BLaER1 (cell line): ENCODE data around the gene OSTF1.
A peak's percentile ranks its signal among the peaks of the same experiment; 100 is the strongest.

ENCODE experiments used
- H3K27ac ChIP-seq: shearing (Covaris generic); formaldehyde crosslinking; 2 replicates; pipeline ENCODE4 v1.8.1; 2022
- H3K27me3 ChIP-seq: shearing (Covaris generic); formaldehyde crosslinking; 2 replicates; pipeline ENCODE4 v1.8.1; 2022
- H3K36me3 ChIP-seq: shearing (Covaris generic); formaldehyde crosslinking; 2 replicates; pipeline ENCODE4 v1.8.1; 2022
- H3K4me1 ChIP-seq: shearing (Covaris generic); formaldehyde crosslinking; 2 replicates; pipeline ENCODE4 v1.8.1; 2022
- H3K4me2 ChIP-seq: shearing (Covaris generic); formaldehyde crosslinking; 2 replicates; pipeline ENCODE4 v1.8.1; 2022
- H3K4me3 ChIP-seq: shearing (Covaris generic); formaldehyde crosslinking; 2 replicates; pipeline ENCODE4 v1.8.1; 2022
- H3K9ac ChIP-seq: shearing (Covaris generic); formaldehyde crosslinking; 2 replicates; pipeline ENCODE4 v1.8.1; 2022
- H3K9me3 ChIP-seq: shearing (Covaris generic); formaldehyde crosslinking; 2 replicates; pipeline ENCODE4 v1.8.1; 2022
- H4K20me1 ChIP-seq: shearing (Covaris generic); formaldehyde crosslinking; 2 replicates; pipeline ENCODE4 v1.8.1; 2022
- Cebpa-rat ChIP-seq: shearing (Covaris generic); IDR thresholded peaks from 2 replicates; pipeline ENCODE4 v1.8.1; 2022

Gene OSTF1

DNA sequence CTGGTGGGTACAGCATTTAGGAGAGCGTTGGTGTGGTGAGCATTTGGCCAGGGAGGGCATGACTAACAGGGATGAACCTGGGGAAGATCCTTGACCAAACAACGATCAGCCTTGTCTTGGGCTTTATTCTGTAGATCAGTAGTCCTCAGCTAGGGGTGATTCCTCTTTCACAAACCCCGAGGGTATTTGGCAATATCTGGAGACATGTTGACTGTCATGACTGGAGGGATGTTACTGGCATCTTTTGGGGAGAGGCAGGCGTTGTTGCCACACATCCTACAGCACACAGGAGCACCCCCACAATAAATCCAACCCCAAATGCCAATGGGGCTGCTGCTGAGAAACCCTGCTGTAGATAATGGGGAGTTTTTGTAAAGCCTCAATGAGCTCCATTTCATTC is 43.9 kb downstream of the OSTF1 start:
- Histone ChIP-seq H3K27me3 (no peaks in the 10 kb centered on the region), H4K20me1 (no peaks in the 10 kb centered on the region), H3K4me2 (no peak overlapping the region), H3K9ac (no peak overlapping the region), H3K4me1 (no peaks in the 10 kb centered on the region), H3K36me3 (peaks cover 56% of the 10 kb centered on the region), H3K9me3 (no peaks in the 10 kb centered on the region), H3K4me3 (no peak overlapping the region), H3K27ac (no peak overlapping the region)
- no peak for TF ChIP-seq Cebpa-rat

DNA sequence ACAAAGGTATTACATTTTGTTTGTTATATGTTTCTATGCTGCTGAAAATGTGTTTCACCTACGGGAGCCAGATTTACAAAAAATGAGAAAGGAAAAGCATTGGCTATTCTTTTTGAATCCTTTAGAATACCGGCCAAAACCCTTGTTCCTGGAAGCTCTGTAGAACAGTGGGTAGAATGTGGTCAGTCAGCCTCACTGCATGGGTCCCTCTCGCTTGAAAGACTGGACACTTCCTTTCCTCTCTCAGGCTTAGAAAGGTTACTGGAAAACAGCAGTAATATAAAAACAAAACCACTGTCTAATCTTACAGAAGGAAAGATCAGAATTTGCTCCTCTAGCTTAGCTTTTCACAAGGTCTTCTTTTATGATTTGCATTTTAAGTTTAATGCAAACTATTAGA is 45.1 kb downstream of the OSTF1 start:
- H3K9ac ChIP-seq, result no peak overlapping the region
- H4K20me1 ChIP-seq, result no peaks in the 10 kb centered on the region
- no peaks in the 10 kb centered on the region for H3K9me3 ChIP-seq
- H3K36me3 ChIP-seq, result peaks cover 66% of the 10 kb centered on the region
- no peak for TF ChIP-seq Cebpa-rat
- H3K4me3 ChIP-seq, result no peak overlapping the region
- no peak overlapping the region for H3K4me2 ChIP-seq
- H3K27ac ChIP-seq, result no peak overlapping the region
- H3K4me1 ChIP-seq, result no peaks in the 10 kb centered on the region
- no peaks in the 10 kb centered on the region for H3K27me3 ChIP-seq

DNA sequence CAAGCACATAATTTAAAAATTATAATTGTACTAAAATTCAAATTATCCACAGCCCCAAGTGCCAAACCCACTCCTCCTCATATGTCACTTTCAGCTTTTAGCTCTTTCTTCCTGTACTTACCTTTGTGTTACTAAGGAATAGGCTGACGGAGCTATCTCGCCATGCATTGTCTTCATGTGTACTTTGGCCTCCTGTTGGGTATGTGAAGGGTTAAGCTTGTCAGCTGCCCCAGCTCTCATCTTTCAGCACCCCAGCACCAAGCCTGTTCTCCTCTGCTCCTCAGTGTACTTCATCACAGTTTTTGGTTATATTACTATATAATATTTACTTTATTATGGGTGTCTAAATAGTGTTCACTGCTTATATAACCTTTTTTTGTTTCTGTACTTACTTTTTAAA is 46.2 kb downstream of the OSTF1 start:
- Histone ChIP-seq H3K27ac (no peak overlapping the region), H3K4me1 (peaks cover 10% of the 10 kb centered on the region; the same call in 1 of the 2 replicates), H3K9me3 (0 out of 2 replicates have a peak, but pooled peaks cover 4% of the 10 kb centered on the region), H4K20me1 (no peaks in the 10 kb centered on the region), H3K4me3 (no peak overlapping the region), H3K9ac (no peak overlapping the region), H3K4me2 (no peak overlapping the region), H3K36me3 (peaks cover 65% of the 10 kb centered on the region), H3K27me3 (no peaks in the 10 kb centered on the region)
- no peak for TF ChIP-seq Cebpa-rat

DNA sequence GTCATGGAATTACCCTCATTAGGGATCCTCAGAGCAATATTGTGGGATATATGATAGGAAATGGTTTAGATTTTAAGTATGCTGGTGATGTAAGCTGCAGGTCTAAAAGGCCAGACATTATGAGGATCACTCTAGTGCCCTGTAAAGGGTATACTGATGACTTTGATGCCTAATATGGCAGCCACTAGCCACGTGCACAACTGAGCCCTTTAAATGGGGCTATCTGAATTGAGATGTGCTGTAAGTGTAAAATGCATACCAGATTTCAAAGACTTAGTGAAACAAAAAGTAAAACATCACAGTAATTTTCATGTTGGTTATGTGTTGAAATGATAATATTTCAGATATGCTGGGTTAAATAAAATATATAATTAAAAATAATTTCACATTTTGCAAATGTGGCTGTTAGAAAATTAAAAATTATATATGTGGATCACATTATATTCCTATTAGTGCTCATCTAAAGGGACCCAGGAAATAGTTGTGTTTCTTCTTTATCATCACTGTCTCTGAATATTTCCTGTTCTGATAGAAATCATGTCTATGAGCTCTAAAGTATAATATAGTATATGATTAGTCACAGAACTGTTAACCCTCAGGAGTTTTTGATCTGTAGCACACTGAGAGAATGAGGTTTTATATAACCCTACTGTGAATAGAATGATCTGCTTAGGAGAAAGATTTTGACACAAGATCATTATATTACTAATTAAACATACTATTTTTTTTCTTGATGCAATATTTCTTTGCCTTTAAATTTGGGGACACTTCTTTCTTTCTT is 50.1 kb downstream of the OSTF1 start:
- H3K27me3 ChIP-seq, result no peaks in the 10 kb centered on the region
- H3K4me3 ChIP-seq, result no peak overlapping the region
- peaks cover 68% of the 10 kb centered on the region for H3K36me3 ChIP-seq
- no peak overlapping the region for H3K9ac ChIP-seq
- no peaks in the 10 kb centered on the region for H4K20me1 ChIP-seq
- TF ChIP-seq Cebpa-rat, result no peak
- no peak overlapping the region for H3K27ac ChIP-seq
- H3K4me1 ChIP-seq, result peaks cover 38% of the 10 kb centered on the region
- H3K4me2 ChIP-seq, result no peak overlapping the region
- H3K9me3 ChIP-seq, result peaks cover 5% of the 10 kb centered on the region; the same call in 1 of the 2 replicates

DNA sequence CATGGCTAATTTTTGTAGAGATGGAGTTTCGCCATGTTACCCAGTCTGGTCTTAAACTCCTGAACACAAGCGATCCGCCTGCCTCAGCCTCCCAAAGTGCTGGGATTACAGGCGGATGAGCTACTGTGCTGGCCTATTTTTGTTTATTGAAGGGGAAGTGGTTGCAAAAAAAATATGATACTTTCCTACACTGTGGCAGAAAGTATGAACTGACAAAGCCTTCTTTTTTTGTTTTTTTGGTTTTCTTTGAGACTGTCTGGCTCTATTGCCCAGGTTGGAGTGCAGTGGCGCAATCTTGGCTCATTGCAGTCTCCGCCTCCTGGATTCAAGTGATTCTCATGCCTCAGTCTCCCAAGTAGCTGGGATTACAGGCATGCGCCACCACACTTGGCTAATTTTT is 50.9 kb downstream of the OSTF1 start:
- H3K4me3 ChIP-seq, result no peak overlapping the region
- H3K9ac ChIP-seq, result no peak overlapping the region
- no peak overlapping the region for H3K27ac ChIP-seq
- TF ChIP-seq Cebpa-rat, result no peak
- peaks cover 13% of the 10 kb centered on the region for H3K9me3 ChIP-seq
- H4K20me1 ChIP-seq, result no peaks in the 10 kb centered on the region
- H3K4me1 ChIP-seq, result peaks cover 38% of the 10 kb centered on the region
- no peak overlapping the region for H3K4me2 ChIP-seq
- H3K27me3 ChIP-seq, result no peaks in the 10 kb centered on the region
- peaks cover 74% of the 10 kb centered on the region for H3K36me3 ChIP-seq

DNA sequence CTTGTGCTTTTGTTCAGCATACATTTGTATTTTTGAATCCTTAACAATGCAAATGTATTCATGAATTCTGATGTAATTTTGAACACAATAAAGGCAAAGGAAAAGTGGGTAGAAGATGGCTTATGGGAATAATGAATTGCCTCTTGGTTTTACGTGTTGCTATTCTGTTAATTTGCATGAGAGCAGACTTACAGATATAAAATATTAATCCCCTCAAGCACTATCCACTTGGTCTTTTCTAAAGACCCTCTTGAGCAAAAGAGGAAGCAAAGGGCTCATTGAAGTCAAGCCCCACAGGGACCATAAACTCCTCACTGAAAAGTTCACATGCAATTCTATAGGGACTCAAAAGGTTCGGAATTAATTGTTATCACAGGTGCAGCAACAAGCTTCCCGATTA is 51.9 kb downstream of the OSTF1 start:
- H4K20me1 ChIP-seq, result no peaks in the 10 kb centered on the region
- H3K27me3 ChIP-seq, result no peaks in the 10 kb centered on the region
- no peak overlapping the region for H3K4me3 ChIP-seq
- no peak overlapping the region for H3K27ac ChIP-seq
- H3K9ac ChIP-seq, result no peak overlapping the region
- H3K36me3 ChIP-seq, result peaks cover 80% of the 10 kb centered on the region
- peaks cover 22% of the 10 kb centered on the region for H3K9me3 ChIP-seq
- H3K4me1 ChIP-seq, result peaks cover 38% of the 10 kb centered on the region
- H3K4me2 ChIP-seq, result peak overlapping the region; percentile 51
- TF ChIP-seq Cebpa-rat, result no peak

DNA sequence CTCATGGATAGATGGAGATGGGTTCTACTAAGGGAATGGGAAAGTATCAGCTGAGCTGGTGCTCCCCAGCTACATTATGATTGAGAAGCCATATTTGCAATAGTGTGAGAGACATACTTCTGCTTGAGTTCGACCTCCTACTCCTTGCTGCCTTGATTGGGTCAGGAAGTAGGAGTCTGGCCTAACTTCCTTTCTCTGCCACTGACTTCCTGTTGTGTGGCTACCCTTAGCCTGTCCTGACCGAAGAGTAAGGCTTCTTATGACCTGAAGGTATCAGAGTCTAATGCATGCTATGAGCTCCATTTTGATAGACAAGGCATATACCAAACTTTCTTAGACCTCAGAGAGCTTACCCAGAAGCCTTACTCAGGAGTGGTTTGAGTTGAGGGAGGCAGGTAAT is 53.9 kb downstream of the OSTF1 start:
- peak overlapping the region; percentile 62 for H3K4me2 ChIP-seq
- H3K4me1 ChIP-seq, result peaks cover 53% of the 10 kb centered on the region
- H3K36me3 ChIP-seq, result peaks cover 77% of the 10 kb centered on the region
- TF ChIP-seq Cebpa-rat, result no peak
- H4K20me1 ChIP-seq, result no peaks in the 10 kb centered on the region
- H3K9me3 ChIP-seq, result peaks cover 34% of the 10 kb centered on the region
- H3K4me3 ChIP-seq, result no peak overlapping the region
- H3K9ac ChIP-seq, result no peak overlapping the region
- H3K27me3 ChIP-seq, result no peaks in the 10 kb centered on the region
- H3K27ac ChIP-seq, result peak overlapping the region; percentile 44

DNA sequence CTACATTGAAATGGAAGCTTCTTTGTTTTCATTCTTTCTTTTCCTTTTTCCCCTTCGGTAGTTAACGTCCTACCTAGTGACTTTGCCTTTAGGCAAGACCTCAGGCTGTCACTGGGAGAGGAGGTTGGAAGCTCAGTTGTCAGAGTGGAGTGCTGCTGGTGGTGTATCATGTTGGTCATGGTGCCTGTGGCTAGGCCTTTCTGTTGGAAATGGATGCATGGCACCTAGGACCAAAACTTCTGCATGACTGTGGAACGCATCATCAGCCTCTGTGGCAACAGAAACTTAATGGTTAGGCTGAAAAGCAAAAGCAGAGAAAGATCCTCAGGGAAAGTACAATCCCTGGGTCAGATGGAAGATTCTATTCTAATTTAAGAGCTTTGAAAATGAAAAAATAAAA is 57.9 kb downstream of the OSTF1 start:
- Histone ChIP-seq H3K27ac (peak overlapping the region; percentile 87), H3K4me3 (no peak overlapping the region), H3K36me3 (peaks cover 59% of the 10 kb centered on the region), H3K9ac (no peak overlapping the region), H3K27me3 (no peaks in the 10 kb centered on the region), H4K20me1 (no peaks in the 10 kb centered on the region), H3K9me3 (peaks cover 30% of the 10 kb centered on the region), H3K4me1 (peaks cover 69% of the 10 kb centered on the region), H3K4me2 (0 out of 2 replicates have a peak overlapping the region, but pooled peaks have one; percentile 8)
- TF ChIP-seq Cebpa-rat, result no peak

DNA sequence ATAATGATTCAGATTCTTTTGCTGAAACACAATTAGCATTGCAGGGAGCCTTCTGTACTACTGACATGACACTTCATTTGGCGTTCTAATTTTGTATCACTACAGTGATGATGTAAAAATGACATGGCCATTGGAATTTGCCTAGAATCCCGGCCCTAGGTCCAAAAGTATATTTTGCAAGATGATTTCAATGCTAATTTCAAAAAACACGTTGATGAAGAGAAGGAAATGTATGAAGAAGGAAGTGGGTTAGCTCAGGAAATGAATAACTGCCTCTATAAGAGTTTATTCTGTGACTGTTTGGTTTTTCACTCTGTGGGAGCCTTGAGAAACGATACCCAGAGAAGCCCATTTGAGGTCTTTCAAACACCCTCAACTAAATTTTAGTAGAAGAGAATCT is 59.3 kb downstream of the OSTF1 start:
- peaks cover 46% of the 10 kb centered on the region for H3K36me3 ChIP-seq
- peak overlapping the region; percentile 76 for H3K4me2 ChIP-seq
- H3K4me3 ChIP-seq, result peak overlapping the region; percentile 8; the same call in 1 of the 2 replicates
- peaks cover 30% of the 10 kb centered on the region for H3K9me3 ChIP-seq
- H3K4me1 ChIP-seq, result peaks cover 64% of the 10 kb centered on the region
- peak overlapping the region; percentile 87 for H3K27ac ChIP-seq
- peak overlapping the region; percentile 58 for H3K9ac ChIP-seq
- no peaks in the 10 kb centered on the region for H3K27me3 ChIP-seq
- H4K20me1 ChIP-seq, result no peaks in the 10 kb centered on the region
- TF ChIP-seq Cebpa-rat, result no peak

DNA sequence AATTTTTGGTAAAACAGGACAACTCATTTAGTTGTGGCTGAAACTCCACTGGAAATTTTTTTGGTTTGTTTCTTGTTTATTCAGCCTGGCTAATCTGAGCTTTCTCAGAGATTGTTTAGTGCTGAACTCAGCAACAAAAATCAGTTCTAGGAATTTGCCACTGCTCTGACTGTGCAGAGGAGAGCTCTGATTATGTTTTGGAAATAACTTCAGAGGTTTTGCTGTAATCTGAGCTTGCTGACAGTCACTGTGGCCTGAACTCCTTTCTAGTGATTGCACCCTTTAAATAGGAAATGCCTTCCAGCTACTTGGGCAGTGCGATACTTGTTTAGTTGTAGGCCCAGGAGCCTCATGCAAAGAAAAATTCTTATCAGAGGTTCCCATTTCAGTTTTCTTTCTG is 60.2 kb downstream of the OSTF1 start:
- no peaks in the 10 kb centered on the region for H4K20me1 ChIP-seq
- no peak for TF ChIP-seq Cebpa-rat
- H3K27ac ChIP-seq, result peak overlapping the region; percentile 87
- H3K4me3 ChIP-seq, result no peak overlapping the region
- H3K9me3 ChIP-seq, result peaks cover 27% of the 10 kb centered on the region
- H3K36me3 ChIP-seq, result peaks cover 37% of the 10 kb centered on the region
- H3K4me1 ChIP-seq, result peaks cover 61% of the 10 kb centered on the region
- H3K27me3 ChIP-seq, result no peaks in the 10 kb centered on the region
- peak overlapping the region; percentile 58 for H3K9ac ChIP-seq
- peak overlapping the region; percentile 76 for H3K4me2 ChIP-seq
